CD4-positive, alpha-beta T cell treated with Interleukin-4 for 1 hour (primary cell): ENCODE results near the gene HJURP.

ENCODE experiments used
- DNase-seq, 2 donors: peaks; one replicate each; pipeline ENCODE4 v3.0.0-alpha.2; 2020 to 2022

The HJURP gene

GRCh38 chr2:233811732-233812131 is 42.6 kb downstream of the HJURP start:
- peak in 1 of 2 donors; percentile 6 for DNase-seq

GRCh38 chr2:233811087-233811486 is 43.2 kb downstream of the HJURP start:
- peak in 1 of 2 donors; percentile 7 for DNase-seq

GRCh38 chr2:233810385-233810784 is 44.0 kb downstream of the HJURP start:
- peak in 1 of 2 donors; percentile 7 for DNase-seq

- DNase-seq: peak in 1 of 2 donors; percentile 4
Observed at GRCh38 chr2:233807966-233808935, 46.1 kb downstream of the HJURP start.

- peak in 1 of 2 donors; percentile 7 for DNase-seq
Observed at GRCh38 chr2:233807215-233807865, 47.0 kb downstream of the HJURP start.

- no peak for DNase-seq
Observed at GRCh38 chr2:233803994-233804393, 50.3 kb downstream of the HJURP start.

GRCh38 chr2:233803292-233803911 is 50.9 kb downstream of the HJURP start:
- no peak for DNase-seq

GRCh38 chr2:233802132-233802815 is 52.1 kb downstream of the HJURP start:
- DNase-seq: no peak

GRCh38 chr2:233801357-233802131 is 52.8 kb downstream of the HJURP start:
- DNase-seq: no peak

GRCh38 chr2:233800208-233800607 is 54.1 kb downstream of the HJURP start:
- DNase-seq: no peak

GRCh38 chr2:233799716-233800115 is 54.6 kb downstream of the HJURP start:
- DNase-seq: no peak

- no peak for DNase-seq
Observed at GRCh38 chr2:233799087-233799665, 55.2 kb downstream of the HJURP start.

GRCh38 chr2:233798335-233799086 is 55.8 kb downstream of the HJURP start:
- no peak for DNase-seq

GRCh38 chr2:233796254-233796653 is 58.1 kb downstream of the HJURP start:
- no peak for DNase-seq

- no peak for DNase-seq
Observed at GRCh38 chr2:233795735-233796171, 58.6 kb downstream of the HJURP start.

GRCh38 chr2:233794128-233794658 is 60.1 kb downstream of the HJURP start:
- no peak for DNase-seq

- DNase-seq: no peak
Observed at GRCh38 chr2:233793465-233794127, 60.7 kb downstream of the HJURP start.

- no peak for DNase-seq
Observed at GRCh38 chr2:233792720-233793119, 61.6 kb downstream of the HJURP start.

GRCh38 chr2:233791883-233792329 is 62.4 kb downstream of the HJURP start:
- DNase-seq: no peak
